ENCODE measurements around the gene NEK10. TPM values are rescaled to one million over a fixed set of nuclear protein-coding genes. Genes with fewer than 3 reads are reported as not detected.

NEK10 gene
- total RNA-seq, 4 donors from 2014 or later, result 0.58 to 2.5 (median 1.1) TPM

GRCh38 chr3:27219127-27219845 lies 149.9 kb downstream of the NEK10 start:
- Histone ChIP-seq H3K27me3 (no peaks in the 10 kb centered on the region), H3K36me3 (no peaks in the 10 kb centered on the region), H3K4me1 (no peaks in the 10 kb centered on the region), H3K27ac (replicated peaks in 1 of 4) (no peak overlapping the region), H3K4me3 (no peak overlapping the region), H3K9me3 (no peaks in the 10 kb centered on the region)
- intact Hi-C loops (cut with DNase I), result no loop called here
- TF ChIP-seq EP300 (IDR thresholded peaks at IDR 0.05) (no peak), POLR2A (IDR thresholded peaks at IDR 0.05; ENCODE audit: low read depth) (no peak), POLR2AphosphoS5 (IDR thresholded peaks at IDR 0.05) (no peak), CTCF (IDR thresholded peaks at IDR 0.05) (no peak)
- 100% methylated on average over 1 of the region's 1 CpG for WGBS
- no peak for DNase-seq (ENCODE audit: extremely low spot score)

GRCh38 chr3:27216955-27217552 lies 152.1 kb downstream of the NEK10 start:
- H3K27me3 ChIP-seq, result no peaks in the 10 kb centered on the region
- no peaks in the 10 kb centered on the region for H3K4me1 ChIP-seq
- no peak overlapping the region for H3K4me3 ChIP-seq
- H3K27ac ChIP-seq (replicated peaks in 1 of 4), result no peak overlapping the region
- intact Hi-C loops (cut with DNase I), result no loop called here
- WGBS, result 90% methylated on average over 5 of the region's 5 CpGs
- no peaks in the 10 kb centered on the region for H3K36me3 ChIP-seq
- no peak for TF ChIP-seq CTCF (IDR thresholded peaks at IDR 0.05)
- TF ChIP-seq EP300 (IDR thresholded peaks at IDR 0.05), result no peak
- TF ChIP-seq POLR2AphosphoS5 (IDR thresholded peaks at IDR 0.05), result no peak
- no peak for TF ChIP-seq POLR2A (IDR thresholded peaks at IDR 0.05; ENCODE audit: low read depth)
- H3K9me3 ChIP-seq, result no peaks in the 10 kb centered on the region
- DNase-seq (ENCODE audit: extremely low spot score), result no peak

- H3K9me3 ChIP-seq, result no peaks in the 10 kb centered on the region
- intact Hi-C loops (cut with DNase I), result no loop called here
- H3K27ac ChIP-seq (replicated peaks in 1 of 4), result no peak overlapping the region
- H3K27me3 ChIP-seq, result no peaks in the 10 kb centered on the region
- TF ChIP-seq CTCF (IDR thresholded peaks at IDR 0.05) (no peak), POLR2A (IDR thresholded peaks at IDR 0.05; ENCODE audit: low read depth) (no peak), EP300 (IDR thresholded peaks at IDR 0.05) (no peak), POLR2AphosphoS5 (IDR thresholded peaks at IDR 0.05) (no peak)
- H3K36me3 ChIP-seq, result no peaks in the 10 kb centered on the region
- no peaks in the 10 kb centered on the region for H3K4me1 ChIP-seq
- WGBS, result 87% methylated on average over 2 of the region's 2 CpGs
- no peak overlapping the region for H3K4me3 ChIP-seq
- DNase-seq (ENCODE audit: extremely low spot score), result no peak
These were observed 152.8 kb downstream of the NEK10 start for GRCh38 chr3:27216295-27216855.

GRCh38 chr3:27213450-27213849 lies 155.7 kb downstream of the NEK10 start:
- Histone ChIP-seq H3K36me3 (no peaks in the 10 kb centered on the region), H3K27me3 (no peaks in the 10 kb centered on the region), H3K4me3 (no peak overlapping the region), H3K9me3 (no peaks in the 10 kb centered on the region), H3K27ac (replicated peaks in 1 of 4) (no peak overlapping the region), H3K4me1 (no peaks in the 10 kb centered on the region)
- TF ChIP-seq POLR2AphosphoS5 (IDR thresholded peaks at IDR 0.05), result no peak
- TF ChIP-seq POLR2A (IDR thresholded peaks at IDR 0.05; ENCODE audit: low read depth), result no peak
- no peak for TF ChIP-seq EP300 (IDR thresholded peaks at IDR 0.05)
- TF ChIP-seq CTCF (IDR thresholded peaks at IDR 0.05), result no peak
- 85% methylated on average over 5 of the region's 5 CpGs for WGBS
- DNase-seq (ENCODE audit: extremely low spot score), result no peak
- intact Hi-C loops (cut with DNase I), result no loop called here
